ENCODE results near the gene SMOC2. TPM values are rescaled to one million over a fixed set of nuclear protein-coding genes. Genes with fewer than 3 reads are reported as not detected.

The SMOC2 gene
- total RNA-seq, 1 donor = 0.36 TPM

DNA sequence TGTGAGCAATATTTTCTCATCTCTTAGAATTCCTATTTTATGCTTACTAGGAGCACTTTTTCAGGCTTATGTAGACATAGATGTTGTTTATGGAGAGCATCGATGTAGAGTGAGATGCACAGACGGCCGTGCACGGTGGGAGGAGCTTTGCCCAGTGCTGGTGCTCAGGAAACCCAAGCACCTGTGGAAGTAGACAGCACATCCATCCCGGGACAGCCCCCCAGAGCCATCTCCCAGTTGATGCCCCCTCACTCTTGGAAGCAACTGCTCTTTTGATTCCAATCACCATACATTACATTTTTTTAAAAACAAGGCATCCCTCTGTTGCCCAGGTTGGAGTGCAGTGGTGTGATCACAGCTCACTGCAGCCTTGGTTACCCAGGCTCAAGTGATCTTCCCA is 143.7 kb downstream of the SMOC2 start:
- TF ChIP-seq, protein P1, sequence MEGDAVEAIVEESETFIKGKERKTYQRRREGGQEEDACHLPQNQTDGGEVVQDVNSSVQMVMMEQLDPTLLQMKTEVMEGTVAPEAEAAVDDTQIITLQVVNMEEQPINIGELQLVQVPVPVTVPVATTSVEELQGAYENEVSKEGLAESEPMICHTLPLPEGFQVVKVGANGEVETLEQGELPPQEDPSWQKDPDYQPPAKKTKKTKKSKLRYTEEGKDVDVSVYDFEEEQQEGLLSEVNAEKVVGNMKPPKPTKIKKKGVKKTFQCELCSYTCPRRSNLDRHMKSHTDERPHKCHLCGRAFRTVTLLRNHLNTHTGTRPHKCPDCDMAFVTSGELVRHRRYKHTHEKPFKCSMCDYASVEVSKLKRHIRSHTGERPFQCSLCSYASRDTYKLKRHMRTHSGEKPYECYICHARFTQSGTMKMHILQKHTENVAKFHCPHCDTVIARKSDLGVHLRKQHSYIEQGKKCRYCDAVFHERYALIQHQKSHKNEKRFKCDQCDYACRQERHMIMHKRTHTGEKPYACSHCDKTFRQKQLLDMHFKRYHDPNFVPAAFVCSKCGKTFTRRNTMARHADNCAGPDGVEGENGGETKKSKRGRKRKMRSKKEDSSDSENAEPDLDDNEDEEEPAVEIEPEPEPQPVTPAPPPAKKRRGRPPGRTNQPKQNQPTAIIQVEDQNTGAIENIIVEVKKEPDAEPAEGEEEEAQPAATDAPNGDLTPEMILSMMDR (IDR thresholded peaks at IDR 0.05; ENCODE audit: extremely low read depth, low read depth, low read length) = no peak
- no peaks in the 10 kb centered on the region for H3K4me1 ChIP-seq (ENCODE audit: insufficient read depth, low read length)

GRCh38 chr6:168585441-168585840 is 144.5 kb downstream of the SMOC2 start:
- H4K20me1 ChIP-seq (ENCODE audit: insufficient read depth, low read length) = no peaks in the 10 kb centered on the region
- no peaks in the 10 kb centered on the region for H3K36me3 ChIP-seq (ENCODE audit: insufficient read depth, low read length)
- H3K4me3 ChIP-seq (ENCODE audit: insufficient read depth, low read length) = no peak overlapping the region
- no peak overlapping the region for H2AFZ ChIP-seq (ENCODE audit: low read length)
- no peak overlapping the region for H3K27ac ChIP-seq (ENCODE audit: low read depth, low read length)
- H3K4me2 ChIP-seq (ENCODE audit: insufficient read depth, low read length) = no peak overlapping the region
- TF ChIP-seq, protein P1 (IDR thresholded peaks at IDR 0.05; ENCODE audit: extremely low read depth, low read depth, low read length) = no peak
- H3K27me3 ChIP-seq (ENCODE audit: insufficient read depth, low read length) = no peaks in the 10 kb centered on the region
- H3K9me3 ChIP-seq (ENCODE audit: low read depth, low read length) = no peaks in the 10 kb centered on the region
- DNase-seq (ENCODE audit: insufficient read length, low spot score, missing footprints) = no peak
- H3K4me1 ChIP-seq (ENCODE audit: insufficient read depth, low read length) = no peaks in the 10 kb centered on the region
- no peaks in the 10 kb centered on the region for H3K79me2 ChIP-seq (ENCODE audit: insufficient read depth, low read length)

More for the DNA sequence above, 143.7 kb downstream of the SMOC2 start:
- no peak overlapping the region for H3K27ac ChIP-seq (ENCODE audit: low read depth, low read length)
- no peaks in the 10 kb centered on the region for H3K79me2 ChIP-seq (ENCODE audit: insufficient read depth, low read length)
- no peak overlapping the region for H3K4me3 ChIP-seq (ENCODE audit: insufficient read depth, low read length)
- no peaks in the 10 kb centered on the region for H3K27me3 ChIP-seq (ENCODE audit: insufficient read depth, low read length)
- H3K36me3 ChIP-seq (ENCODE audit: insufficient read depth, low read length) = no peaks in the 10 kb centered on the region
- H2AFZ ChIP-seq (ENCODE audit: low read length) = no peak overlapping the region
- peak; percentile 27 for DNase-seq (ENCODE audit: insufficient read length, low spot score, missing footprints)
- H3K9me3 ChIP-seq (ENCODE audit: low read depth, low read length) = no peaks in the 10 kb centered on the region
- H3K4me2 ChIP-seq (ENCODE audit: insufficient read depth, low read length) = no peak overlapping the region
- no peaks in the 10 kb centered on the region for H4K20me1 ChIP-seq (ENCODE audit: insufficient read depth, low read length)

GRCh38 chr6:168589275-168589674 is 148.3 kb downstream of the SMOC2 start:
- Histone ChIP-seq H3K4me2 (ENCODE audit: insufficient read depth, low read length) (no peak overlapping the region), H3K4me3 (ENCODE audit: insufficient read depth, low read length) (no peak overlapping the region), H3K36me3 (ENCODE audit: insufficient read depth, low read length) (no peaks in the 10 kb centered on the region), H2AFZ (ENCODE audit: low read length) (no peak overlapping the region), H3K27me3 (ENCODE audit: insufficient read depth, low read length) (no peaks in the 10 kb centered on the region), H4K20me1 (ENCODE audit: insufficient read depth, low read length) (no peaks in the 10 kb centered on the region), H3K79me2 (ENCODE audit: insufficient read depth, low read length) (no peaks in the 10 kb centered on the region), H3K27ac (ENCODE audit: low read depth, low read length) (no peak overlapping the region), H3K9me3 (ENCODE audit: low read depth, low read length) (no peaks in the 10 kb centered on the region), H3K4me1 (ENCODE audit: insufficient read depth, low read length) (no peaks in the 10 kb centered on the region)
- TF ChIP-seq, protein P1 (IDR thresholded peaks at IDR 0.05; ENCODE audit: extremely low read depth, low read depth, low read length) = no peak
- no peak for DNase-seq (ENCODE audit: insufficient read length, low spot score, missing footprints)

DNA sequence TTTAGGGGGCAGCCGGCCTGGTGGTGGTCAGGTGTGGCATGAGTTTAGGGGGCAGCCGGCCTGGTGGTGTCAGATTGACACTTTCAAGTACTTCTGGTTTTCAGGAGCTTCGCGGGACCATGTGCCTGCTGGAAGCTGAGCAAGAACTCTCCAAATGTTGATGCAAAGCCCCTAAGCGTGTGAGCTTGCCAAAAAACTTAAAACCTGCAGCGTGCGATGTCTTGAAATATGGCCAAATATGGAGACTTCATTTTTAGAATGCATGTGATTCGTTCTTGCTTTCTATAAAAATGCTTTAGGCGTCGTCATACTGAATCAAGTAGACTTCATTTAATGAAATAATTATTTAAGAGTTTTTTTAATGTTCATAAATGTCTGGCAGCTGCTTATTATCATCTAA is 149.4 kb downstream of the SMOC2 start:
- Histone ChIP-seq H3K4me3 (ENCODE audit: insufficient read depth, low read length) (no peak overlapping the region), H3K36me3 (ENCODE audit: insufficient read depth, low read length) (no peaks in the 10 kb centered on the region), H3K79me2 (ENCODE audit: insufficient read depth, low read length) (no peaks in the 10 kb centered on the region), H4K20me1 (ENCODE audit: insufficient read depth, low read length) (no peaks in the 10 kb centered on the region), H3K4me2 (ENCODE audit: insufficient read depth, low read length) (no peak overlapping the region), H3K27ac (ENCODE audit: low read depth, low read length) (no peak overlapping the region), H3K9me3 (ENCODE audit: low read depth, low read length) (no peaks in the 10 kb centered on the region), H3K4me1 (ENCODE audit: insufficient read depth, low read length) (no peaks in the 10 kb centered on the region), H3K27me3 (ENCODE audit: insufficient read depth, low read length) (no peaks in the 10 kb centered on the region), H2AFZ (ENCODE audit: low read length) (no peak overlapping the region)
- DNase-seq (ENCODE audit: insufficient read length, low spot score, missing footprints) = no peak
- TF ChIP-seq, protein P1 (IDR thresholded peaks at IDR 0.05; ENCODE audit: extremely low read depth, low read depth, low read length) = no peak
